ENCODE results near the gene GPR61. TPM values are rescaled to one million over a fixed set of nuclear protein-coding genes. Genes with fewer than 3 reads are reported as not detected.

Gene GPR61, protein sequence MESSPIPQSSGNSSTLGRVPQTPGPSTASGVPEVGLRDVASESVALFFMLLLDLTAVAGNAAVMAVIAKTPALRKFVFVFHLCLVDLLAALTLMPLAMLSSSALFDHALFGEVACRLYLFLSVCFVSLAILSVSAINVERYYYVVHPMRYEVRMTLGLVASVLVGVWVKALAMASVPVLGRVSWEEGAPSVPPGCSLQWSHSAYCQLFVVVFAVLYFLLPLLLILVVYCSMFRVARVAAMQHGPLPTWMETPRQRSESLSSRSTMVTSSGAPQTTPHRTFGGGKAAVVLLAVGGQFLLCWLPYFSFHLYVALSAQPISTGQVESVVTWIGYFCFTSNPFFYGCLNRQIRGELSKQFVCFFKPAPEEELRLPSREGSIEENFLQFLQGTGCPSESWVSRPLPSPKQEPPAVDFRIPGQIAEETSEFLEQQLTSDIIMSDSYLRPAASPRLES
- not detected for total RNA-seq
- long read RNA-seq: 0 reads

DNA sequence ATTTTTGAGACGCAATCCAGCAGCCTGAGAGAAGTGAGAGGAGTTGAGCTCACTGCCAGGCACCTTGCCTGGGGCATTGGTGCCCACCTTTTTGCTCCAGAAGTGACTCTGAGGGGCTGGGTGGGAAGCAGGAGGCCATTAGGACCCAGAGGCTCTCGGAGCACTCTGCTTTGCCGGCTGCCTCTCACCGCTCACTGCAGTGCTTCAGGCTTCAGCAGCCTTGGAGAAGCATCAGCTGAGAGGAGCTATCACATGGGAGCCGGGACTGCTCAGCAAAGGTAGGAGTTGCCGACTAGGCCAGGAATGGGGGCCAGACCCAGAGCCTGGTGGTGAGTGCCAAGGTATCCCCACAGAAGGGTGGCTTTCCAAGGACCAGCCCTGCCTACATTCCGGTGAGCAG, at the start of gene GPR61:
TSS of gene GPR61 (plus strand) at position 197 of the 400 bp plus-strand sequence. CDS start 3,151 bp downstream, outside the sequence.
- ATAC-seq (no peak), DNase-seq (no peak)
- H3K4me1 ChIP-seq: no peaks in the 10 kb centered on the region
- H3K27ac ChIP-seq: no peak within 1 kb of the TSS
- H3K27me3 ChIP-seq (ENCODE audit: low read depth): no peaks in the 10 kb centered on the region
- H3K9me3 ChIP-seq: no peaks in the 10 kb centered on the region
- H3K36me3 ChIP-seq: no peaks in the 10 kb centered on the region
- intact Hi-C loops (cut with DNase I): loop anchor here (10.0 kb wide), 2 partner anchors 95 to 235 kb away; no protein-coding TSS in a partner anchor
- no peak within 1 kb of the TSS for H3K4me3 ChIP-seq
- no peak for TF ChIP-seq CTCF (IDR thresholded peaks at IDR 0.05)

GRCh38 chr1:109490029-109490933, 49.4 kb upstream of the GPR61 start:
- no peak overlapping the region for H3K4me3 ChIP-seq
- peaks cover 17% of the 10 kb centered on the region for H3K4me1 ChIP-seq
- intact Hi-C loops (cut with DNase I): no loop called here
- H3K27me3 ChIP-seq (ENCODE audit: low read depth): no peaks in the 10 kb centered on the region
- no peak overlapping the region for H3K27ac ChIP-seq
- TF ChIP-seq CTCF (IDR thresholded peaks at IDR 0.05): peak; percentile 82
- DNase-seq (no peak), ATAC-seq (peak; percentile 52 to 56)
- no peaks in the 10 kb centered on the region for H3K9me3 ChIP-seq
- peaks cover 26% of the 10 kb centered on the region for H3K36me3 ChIP-seq

DNA sequence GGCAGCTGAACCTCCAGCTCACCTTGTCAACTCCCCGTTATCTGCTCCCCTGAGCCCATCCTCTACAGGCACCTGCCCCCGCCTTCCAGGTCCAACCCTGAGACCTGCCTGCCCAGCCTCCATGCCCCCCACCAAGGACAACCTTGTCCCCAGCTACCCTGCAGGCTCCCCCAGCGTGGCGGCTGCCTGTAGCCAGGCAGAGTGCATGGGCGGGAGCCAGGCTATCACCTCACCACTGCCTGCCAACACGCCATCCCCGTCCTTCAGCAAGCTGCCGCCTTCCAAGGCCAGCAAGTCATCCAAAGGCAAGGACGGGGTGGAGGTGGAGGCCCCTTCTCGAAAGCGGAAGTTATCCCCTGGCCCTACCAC, 48.8 kb upstream of the GPR61 start:
- TF ChIP-seq CTCF (IDR thresholded peaks at IDR 0.05): no peak
- Histone ChIP-seq H3K36me3 (peaks cover 29% of the 10 kb centered on the region), H3K4me1 (peaks cover 18% of the 10 kb centered on the region), H3K4me3 (no peak overlapping the region), H3K9me3 (no peaks in the 10 kb centered on the region), H3K27me3 (ENCODE audit: low read depth) (no peaks in the 10 kb centered on the region), H3K27ac (no peak overlapping the region)
- ATAC-seq: no peak
- intact Hi-C loops (cut with DNase I): no loop called here
- DNase-seq: no peak

- Histone ChIP-seq H3K9me3 (no peaks in the 10 kb centered on the region), H3K4me3 (no peak overlapping the region), H3K27ac (no peak overlapping the region), H3K4me1 (peaks cover 18% of the 10 kb centered on the region), H3K27me3 (ENCODE audit: low read depth) (no peaks in the 10 kb centered on the region), H3K36me3 (peaks cover 34% of the 10 kb centered on the region)
- DNase-seq (no peak), ATAC-seq (no peak)
- intact Hi-C loops (cut with DNase I): no loop called here
- TF ChIP-seq CTCF (IDR thresholded peaks at IDR 0.05): no peak
These were observed 48.3 kb upstream of the GPR61 start for GRCh38 chr1:109491372-109491771.

GRCh38 chr1:109492779-109493178, 46.9 kb upstream of the GPR61 start:
- intact Hi-C loops (cut with DNase I): no loop called here

More at GRCh38 chr1:109492779-109493178, 46.9 kb upstream of the GPR61 start:
- H3K36me3 ChIP-seq: peaks cover 44% of the 10 kb centered on the region
- no peak overlapping the region for H3K27ac ChIP-seq
- no peaks in the 10 kb centered on the region for H3K9me3 ChIP-seq
- no peak overlapping the region for H3K4me3 ChIP-seq
- no peak for TF ChIP-seq CTCF (IDR thresholded peaks at IDR 0.05)
- DNase-seq (no peak), ATAC-seq (no peak)
- no peaks in the 10 kb centered on the region for H3K27me3 ChIP-seq (ENCODE audit: low read depth)
- peaks cover 18% of the 10 kb centered on the region for H3K4me1 ChIP-seq
